HG03039 (cell line): ENCODE data around the gene IL1A.

Experiments used
- ATAC-seq: cut with Tn5 transposase; IDR thresholded peaks from one replicate; pipeline ENCODE4 v1.9.1; 2021; ENCODE audit warnings: mild to moderate bottlenecking, moderate library complexity; ENCODE audit not compliant: unreplicated experiment

Gene IL1A

GRCh38 chr2:112728029-112728362 lies 56.3 kb downstream of the IL1A start:
- ATAC-seq: no peak

- ATAC-seq: no peak
These were observed 56.8 kb downstream of the IL1A start for GRCh38 chr2:112727276-112728028.

GRCh38 chr2:112726487-112727190 lies 57.7 kb downstream of the IL1A start:
- peak; percentile 63 for ATAC-seq

GRCh38 chr2:112725545-112726457 lies 58.5 kb downstream of the IL1A start:
- no peak for ATAC-seq

- no peak for ATAC-seq
These were observed 59.4 kb downstream of the IL1A start for GRCh38 chr2:112724591-112725525.

- ATAC-seq: no peak
These were observed 60.3 kb downstream of the IL1A start for GRCh38 chr2:112723995-112724394.
